Raji (cell line): ENCODE measurements around the gene KRTAP10-3.
"Not testable (repeated sequence)": the region's sequence is repeated elsewhere in the genome, so short reads cannot be mapped to it uniquely, and the experiment has no call there.

Experiments
- POLR2A ChIP-seq: IDR thresholded peaks from 2 replicates; pipeline ENCODE4 v1.6.1; 2011; ENCODE audit warnings: low read depth, low read length, control low read depth; ENCODE audit not compliant: insufficient read depth

Gene KRTAP10-3

GRCh38 chr21:44558695-44559094, at the start of gene KRTAP10-3:
Gene KRTAP10-3, minus strand, starts transcription at chr21:44558795. Its CDS starts 80 bp downstream, at chr21:44558715.
- TF ChIP-seq POLR2A, result no peak

GRCh38 chr21:44606495-44606894, 47.9 kb upstream of the KRTAP10-3 start:
- TF ChIP-seq POLR2A, result no peak

- TF ChIP-seq POLR2A, result no peak
Measured at GRCh38 chr21:44603911-44604310, 45.3 kb upstream of the KRTAP10-3 start.

- no peak for TF ChIP-seq POLR2A
Measured at GRCh38 chr21:44603109-44603875, 44.7 kb upstream of the KRTAP10-3 start.

- no peak for TF ChIP-seq POLR2A
Measured at GRCh38 chr21:44602463-44602850, 43.9 kb upstream of the KRTAP10-3 start.

- TF ChIP-seq POLR2A, result no peak
Measured at GRCh38 chr21:44601596-44602462, 43.2 kb upstream of the KRTAP10-3 start.

- not testable (repeated sequence) for TF ChIP-seq POLR2A
Measured at GRCh38 chr21:44600118-44600978, 41.8 kb upstream of the KRTAP10-3 start, which contains the start of gene KRTAP10-7. Gene KRTAP10-7, plus strand, starts transcription at chr21:44600597. Its CDS starts 25 bp downstream, at chr21:44600622.

GRCh38 chr21:44599264-44600029, 40.9 kb upstream of the KRTAP10-3 start:
- no peak for TF ChIP-seq POLR2A

GRCh38 chr21:44598061-44598460, 39.5 kb upstream of the KRTAP10-3 start:
- TF ChIP-seq POLR2A, result no peak

- no peak for TF ChIP-seq POLR2A
Measured at GRCh38 chr21:44596068-44596725, 37.6 kb upstream of the KRTAP10-3 start.

- TF ChIP-seq POLR2A, result no peak
Measured at GRCh38 chr21:44595524-44595923, 36.9 kb upstream of the KRTAP10-3 start.

- no peak for TF ChIP-seq POLR2A
Measured at GRCh38 chr21:44594406-44594916, 35.9 kb upstream of the KRTAP10-3 start.

- no peak for TF ChIP-seq POLR2A
Measured at GRCh38 chr21:44593598-44594405, 35.2 kb upstream of the KRTAP10-3 start.
